Measurements from ENCODE around the gene WDR20. TPM values are rescaled to one million over a fixed set of nuclear protein-coding genes. Genes with fewer than 3 reads are reported as not detected.

WDR20 gene
- total RNA-seq, 1 experiment from 2014 or later: 23.7 TPM

GRCh38 chr14:102187044-102187443, 47.3 kb downstream of the WDR20 start:
- POLR2A ChIA-PET (ENCODE audit: unreplicated experiment): interaction anchor here (0.6 kb wide), 1 partner anchor 140 kb away, joined by 7 read pairs; no protein-coding TSS in a partner anchor
- no TSS peak for BruUV-seq (replicated peaks)
- H3K9ac ChIP-seq (ENCODE audit: low read length): no peak overlapping the region
- H3K9me2 ChIP-seq (replicated peaks; ENCODE audit: low read length): no peaks in the 10 kb centered on the region
- no peaks in the 10 kb centered on the region for H3K36me3 ChIP-seq (ENCODE audit: low read depth, low read length)
- peak overlapping the region; percentile 48 for H3K27ac ChIP-seq (ENCODE audit: low read length)
- no peaks in the 10 kb centered on the region for H3K9me3 ChIP-seq (ENCODE audit: low read length)
- intact Hi-C loops (cut with micrococcal nuclease): no loop called here
- H3K4me2 ChIP-seq (ENCODE audit: low read length): peak overlapping the region; percentile 12
- H3K27me3 ChIP-seq (ENCODE audit: low read length): no peaks in the 10 kb centered on the region
- H3K79me2 ChIP-seq (ENCODE audit: low read length): peaks cover 96% of the 10 kb centered on the region
- DNase-seq (peak; percentile 65), ATAC-seq (peak; percentile 71)
- CTCF ChIA-PET: interaction anchor here (0.6 kb wide), 1 partner anchor 128 kb away, joined by 5 read pairs; no protein-coding TSS in a partner anchor
- H3K4me3 ChIP-seq (ENCODE audit: low read length): no peak overlapping the region
- H2AFZ ChIP-seq (ENCODE audit: low read length): no peak overlapping the region
- peaks cover 21% of the 10 kb centered on the region for H3K4me1 ChIP-seq (ENCODE audit: insufficient read depth, low read length)
- no peaks in the 10 kb centered on the region for H3F3A ChIP-seq (ENCODE audit: low read length, unreplicated experiment)
- H4K20me1 ChIP-seq (ENCODE audit: low read length): no peaks in the 10 kb centered on the region
- TF ChIP-seq CTCF (conservative IDR thresholded peaks at IDR 0.05; ENCODE audit: low read depth, low read length) (no peak), EZH2phosphoT487 (IDR thresholded peaks at IDR 0.05; ENCODE audit: borderline replicate concordance, low read length) (no peak), EZH2 (IDR thresholded peaks at IDR 0.05; ENCODE audit: low read length, unreplicated experiment) (no peak)

- intact Hi-C loops (cut with micrococcal nuclease): no loop called here
- BruUV-seq (replicated peaks): no TSS peak
- H3K9me2 ChIP-seq (replicated peaks; ENCODE audit: low read length): no peaks in the 10 kb centered on the region
- DNase-seq (peak; percentile 27), ATAC-seq (peak; percentile 33)
- no peaks in the 10 kb centered on the region for H3K9me3 ChIP-seq (ENCODE audit: low read length)
- no peak overlapping the region for H2AFZ ChIP-seq (ENCODE audit: low read length)
- H3K27me3 ChIP-seq (ENCODE audit: low read length): no peaks in the 10 kb centered on the region
- no peak for TF ChIP-seq EZH2phosphoT487 (IDR thresholded peaks at IDR 0.05; ENCODE audit: borderline replicate concordance, low read length)
- TF ChIP-seq EZH2 (IDR thresholded peaks at IDR 0.05; ENCODE audit: low read length, unreplicated experiment): no peak
- no peak for TF ChIP-seq CTCF (conservative IDR thresholded peaks at IDR 0.05; ENCODE audit: low read depth, low read length)
- H3K9ac ChIP-seq (ENCODE audit: low read length): no peak overlapping the region
- no peaks in the 10 kb centered on the region for H3K36me3 ChIP-seq (ENCODE audit: low read depth, low read length)
- ChIA-PET POLR2A (ENCODE audit: unreplicated experiment) (interaction anchor here (0.6 kb wide), 1 partner anchor 141 kb away, joined by 7 read pairs; no protein-coding TSS in a partner anchor), CTCF (interaction anchor here (0.6 kb wide), 3 partner anchors 116 to 427 kb away, joined by 3 to 5 read pairs (median 3); no protein-coding TSS in a partner anchor)
- no peaks in the 10 kb centered on the region for H4K20me1 ChIP-seq (ENCODE audit: low read length)
- no peak overlapping the region for H3K4me3 ChIP-seq (ENCODE audit: low read length)
- peaks cover 21% of the 10 kb centered on the region for H3K4me1 ChIP-seq (ENCODE audit: insufficient read depth, low read length)
- H3K79me2 ChIP-seq (ENCODE audit: low read length): peaks cover 94% of the 10 kb centered on the region
- H3K27ac ChIP-seq (ENCODE audit: low read length): peak overlapping the region; percentile 48
- H3K4me2 ChIP-seq (ENCODE audit: low read length): peak overlapping the region; percentile 12
- H3F3A ChIP-seq (ENCODE audit: low read length, unreplicated experiment): no peaks in the 10 kb centered on the region
Measured at GRCh38 chr14:102187568-102188001, 47.9 kb downstream of the WDR20 start.

- no peaks in the 10 kb centered on the region for H3F3A ChIP-seq (ENCODE audit: low read length, unreplicated experiment)
- peaks cover 21% of the 10 kb centered on the region for H3K4me1 ChIP-seq (ENCODE audit: insufficient read depth, low read length)
- peaks cover 93% of the 10 kb centered on the region for H3K79me2 ChIP-seq (ENCODE audit: low read length)
- intact Hi-C loops (cut with micrococcal nuclease): no loop called here
- H3K9me2 ChIP-seq (replicated peaks; ENCODE audit: low read length): no peaks in the 10 kb centered on the region
- ChIA-PET POLR2A (ENCODE audit: unreplicated experiment) (no interaction called here), CTCF (interaction anchor here (0.6 kb wide), 2 partner anchors 116 to 427 kb away, joined by 3 read pairs; no protein-coding TSS in a partner anchor)
- H3K27ac ChIP-seq (ENCODE audit: low read length): no peak overlapping the region
- no peaks in the 10 kb centered on the region for H3K27me3 ChIP-seq (ENCODE audit: low read length)
- no peak overlapping the region for H3K4me3 ChIP-seq (ENCODE audit: low read length)
- no peak for TF ChIP-seq EZH2phosphoT487 (IDR thresholded peaks at IDR 0.05; ENCODE audit: borderline replicate concordance, low read length)
- no peak for DNase-seq
- H3K9ac ChIP-seq (ENCODE audit: low read length): no peak overlapping the region
- no peak overlapping the region for H3K4me2 ChIP-seq (ENCODE audit: low read length)
- no peaks in the 10 kb centered on the region for H3K36me3 ChIP-seq (ENCODE audit: low read depth, low read length)
- ATAC-seq: no peak
- H2AFZ ChIP-seq (ENCODE audit: low read length): no peak overlapping the region
- BruUV-seq (replicated peaks): no TSS peak
- no peaks in the 10 kb centered on the region for H4K20me1 ChIP-seq (ENCODE audit: low read length)
- no peaks in the 10 kb centered on the region for H3K9me3 ChIP-seq (ENCODE audit: low read length)
Measured at GRCh38 chr14:102188187-102188586, 48.5 kb downstream of the WDR20 start.
